HG02870 (cell line): Measurements from ENCODE around the gene STAT6.

ENCODE experiments used
- ATAC-seq: cut with Tn5 transposase; IDR thresholded peaks from one replicate; pipeline ENCODE4 v1.9.1; 2021; ENCODE audit warnings: mild to moderate bottlenecking, moderate library complexity; ENCODE audit not compliant: unreplicated experiment

The STAT6 gene

DNA sequence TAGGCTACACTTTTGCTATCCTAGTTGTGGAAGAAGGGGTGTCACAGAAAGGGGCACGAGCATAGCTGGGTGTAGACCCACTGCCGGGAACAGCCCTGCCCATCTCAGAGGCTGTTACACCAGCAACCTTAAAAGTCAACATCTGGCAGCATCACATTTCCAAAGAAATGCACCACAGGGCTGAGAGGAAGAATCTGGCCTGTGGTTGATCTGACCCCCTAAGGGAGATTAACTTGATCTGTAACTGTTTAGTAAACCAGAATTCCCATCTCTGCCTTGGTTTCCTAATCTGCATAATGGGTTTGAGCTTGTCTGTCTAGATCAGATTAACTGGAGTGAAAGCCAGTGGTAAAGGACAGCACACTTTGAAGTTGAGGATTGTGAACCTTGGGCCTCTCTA, 34.9 kb upstream of the STAT6 start:
- ATAC-seq: no peak

DNA sequence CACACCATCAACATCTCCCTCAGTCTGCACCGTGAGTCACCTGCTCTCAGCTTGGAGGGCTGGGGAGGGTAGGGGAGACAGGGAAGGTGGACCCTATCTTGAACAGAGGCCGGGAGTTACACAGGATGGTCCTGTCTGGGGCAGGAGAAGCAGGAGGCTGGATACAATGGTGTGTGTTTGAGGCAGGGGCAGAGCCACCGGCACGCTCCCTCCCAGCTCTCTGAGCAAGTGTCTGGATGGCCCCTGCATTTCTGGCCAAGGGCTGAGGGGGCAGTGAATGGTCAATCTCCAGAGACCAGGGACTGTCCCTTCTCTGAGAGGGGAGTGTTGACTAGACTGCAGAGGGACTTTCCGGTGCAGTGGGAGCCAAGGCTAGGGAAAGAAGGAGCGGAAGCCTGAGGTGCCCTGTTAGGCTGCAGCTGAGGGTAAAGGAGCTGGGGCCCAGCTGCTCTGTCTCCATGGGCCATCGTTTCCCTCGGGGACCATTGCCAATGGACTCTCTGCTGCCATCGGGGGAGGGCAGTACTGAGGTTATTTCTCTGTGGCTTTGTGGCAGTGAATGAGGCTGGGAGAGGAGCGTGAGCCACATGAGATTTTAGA, 34.4 kb upstream of the STAT6 start:
- ATAC-seq: no peak

DNA sequence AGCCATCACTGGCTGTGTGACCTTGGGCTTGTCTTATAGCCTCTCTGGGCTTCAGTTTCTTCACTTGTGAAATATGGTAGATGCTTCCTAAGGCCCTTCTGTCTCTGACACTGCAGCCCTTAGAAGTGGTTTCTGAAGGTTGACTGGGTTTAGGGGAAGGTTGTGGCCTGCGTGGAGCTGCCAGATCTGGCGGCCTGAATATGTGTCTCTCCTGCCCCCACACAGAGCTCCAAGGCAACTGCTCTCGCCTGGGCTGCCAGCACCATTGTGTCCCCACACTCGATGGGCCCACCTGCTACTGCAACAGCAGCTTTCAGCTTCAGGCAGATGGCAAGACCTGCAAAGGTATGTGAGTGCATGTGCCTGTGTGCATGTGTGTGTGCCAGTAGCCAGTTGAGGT, 32.3 kb upstream of the STAT6 start:
- no peak for ATAC-seq

DNA sequence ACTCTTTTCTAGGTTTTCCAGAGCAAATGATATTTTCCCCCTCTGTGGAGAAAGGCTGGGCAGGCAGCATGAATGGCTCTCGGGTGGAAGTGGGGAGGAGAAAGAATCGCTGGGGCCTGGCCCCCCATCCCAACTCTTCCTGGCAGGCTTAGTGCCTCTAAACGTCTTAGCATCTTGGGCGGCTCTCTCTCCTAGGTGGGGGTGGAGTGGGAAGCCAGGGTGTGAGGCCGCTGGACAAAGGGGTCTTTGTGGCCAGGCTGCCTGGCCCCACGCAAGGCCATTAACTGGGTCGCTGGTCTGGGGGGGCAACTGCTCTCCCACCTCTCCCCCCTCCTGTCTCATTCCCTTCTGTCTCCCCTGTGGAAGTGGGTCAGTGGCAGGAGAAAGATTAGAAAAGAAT, 31.6 kb upstream of the STAT6 start:
- no peak for ATAC-seq

DNA sequence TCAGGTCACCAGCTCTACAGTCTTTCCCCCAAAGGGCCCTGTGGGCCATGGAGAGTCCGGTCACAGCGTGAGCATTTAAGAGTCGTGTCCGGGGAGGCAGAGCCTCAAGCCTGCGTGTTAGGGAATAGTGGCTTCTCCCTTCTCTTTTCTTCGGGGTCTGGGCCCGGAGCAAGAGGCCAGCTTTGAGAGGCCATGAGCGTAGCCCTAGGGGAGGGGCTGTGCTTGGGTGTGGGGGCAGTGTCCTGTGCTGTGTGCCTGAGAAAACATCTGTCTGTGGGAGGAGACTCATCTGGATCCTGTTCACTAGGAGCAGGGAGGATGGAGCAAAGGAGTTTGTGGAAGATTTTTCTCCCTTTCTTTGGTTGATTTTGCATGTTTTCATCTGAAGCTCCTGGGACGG, 31.0 kb upstream of the STAT6 start:
- no peak for ATAC-seq

DNA sequence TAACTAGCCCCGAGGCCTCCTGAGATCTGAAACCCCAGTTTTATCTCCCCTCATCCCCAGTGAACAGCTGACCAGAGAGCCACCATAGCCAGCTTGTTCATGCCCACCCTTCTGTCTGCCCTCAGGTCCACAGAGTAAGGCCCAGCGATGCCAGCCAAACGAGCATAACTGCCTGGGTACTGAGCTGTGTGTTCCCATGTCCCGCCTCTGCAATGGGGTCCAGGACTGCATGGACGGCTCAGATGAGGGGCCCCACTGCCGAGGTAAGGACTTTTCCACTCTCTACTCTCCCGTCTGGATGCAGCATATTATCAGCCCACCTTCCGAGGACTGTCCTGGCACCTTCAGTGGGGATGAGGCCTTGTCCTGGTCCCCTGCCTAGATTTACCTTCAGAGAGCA, 30.1 kb upstream of the STAT6 start:
- no peak for ATAC-seq

DNA sequence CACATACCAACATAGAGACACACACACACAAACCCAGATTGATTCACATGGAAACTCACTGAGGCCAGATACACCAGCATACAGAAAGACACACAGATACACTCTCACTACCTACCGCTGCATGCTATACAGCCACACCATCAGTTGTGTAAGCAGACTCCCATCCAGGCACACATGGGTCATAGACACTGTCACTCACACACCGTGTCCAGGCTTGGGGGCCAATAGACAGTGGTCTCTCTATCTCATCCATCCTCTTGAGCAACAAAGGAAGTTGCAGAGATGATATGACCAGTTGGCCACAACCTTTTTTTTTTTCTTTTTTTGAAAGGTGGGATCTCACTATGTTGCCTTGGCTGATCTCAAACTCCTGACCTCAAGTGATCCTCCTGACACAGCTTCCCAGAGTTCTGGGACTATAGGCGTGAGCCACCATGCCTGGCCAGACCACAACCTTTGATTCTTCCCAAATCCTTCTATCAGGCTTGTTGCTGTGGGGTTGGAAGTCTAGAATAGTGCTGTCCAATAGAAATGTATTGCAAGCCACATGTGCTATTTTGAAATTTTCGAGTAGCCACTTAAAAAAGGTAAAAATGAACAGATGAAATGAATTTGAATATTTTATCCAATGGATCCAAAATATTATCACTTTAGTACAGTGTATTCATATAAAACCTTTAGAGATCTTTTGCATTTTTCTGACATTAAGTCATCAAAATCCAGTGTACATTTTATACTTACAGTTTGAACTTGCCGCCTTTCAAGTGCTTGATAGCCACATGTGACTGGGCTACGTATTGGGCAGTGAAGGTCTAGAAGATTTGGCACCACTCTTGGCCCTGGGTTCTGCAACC, 28.9 kb upstream of the STAT6 start:
- ATAC-seq: no peak

DNA sequence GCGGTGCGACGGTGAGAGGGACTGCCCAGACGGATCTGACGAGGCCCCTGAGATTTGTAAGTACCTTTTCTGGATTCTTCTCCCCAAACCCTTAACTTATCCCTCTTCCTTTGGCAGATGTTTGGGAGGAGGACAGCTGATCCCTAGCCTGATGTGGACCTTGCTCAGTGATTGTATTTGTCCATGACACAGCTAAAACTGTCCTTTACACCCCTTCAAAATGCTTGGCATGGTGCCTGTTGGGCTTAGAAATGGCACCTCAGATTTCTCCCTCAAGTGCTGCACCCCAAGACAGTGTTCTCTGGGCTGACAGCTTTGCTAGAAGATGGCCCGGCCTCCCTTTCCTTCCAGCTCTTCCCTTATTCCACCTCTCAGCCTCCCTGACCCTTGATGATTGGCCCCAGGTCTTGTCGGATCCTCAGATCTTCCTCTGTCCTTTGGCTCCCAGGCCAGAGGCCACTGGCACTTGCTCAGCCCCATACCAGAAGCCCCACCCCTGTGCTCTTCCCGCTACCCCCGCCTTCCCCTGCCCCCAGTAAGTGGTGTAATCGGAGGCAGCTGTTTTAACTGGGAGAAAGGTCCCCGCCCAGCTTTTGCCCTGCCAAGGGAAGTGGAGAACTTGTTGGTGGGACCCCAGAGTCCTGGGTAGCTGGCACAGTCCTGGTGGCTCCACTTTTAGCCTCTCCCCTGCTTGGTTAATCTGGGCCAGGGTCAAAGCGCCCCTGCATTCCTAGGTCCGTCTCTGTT, 27.5 kb upstream of the STAT6 start:
- ATAC-seq: no peak

DNA sequence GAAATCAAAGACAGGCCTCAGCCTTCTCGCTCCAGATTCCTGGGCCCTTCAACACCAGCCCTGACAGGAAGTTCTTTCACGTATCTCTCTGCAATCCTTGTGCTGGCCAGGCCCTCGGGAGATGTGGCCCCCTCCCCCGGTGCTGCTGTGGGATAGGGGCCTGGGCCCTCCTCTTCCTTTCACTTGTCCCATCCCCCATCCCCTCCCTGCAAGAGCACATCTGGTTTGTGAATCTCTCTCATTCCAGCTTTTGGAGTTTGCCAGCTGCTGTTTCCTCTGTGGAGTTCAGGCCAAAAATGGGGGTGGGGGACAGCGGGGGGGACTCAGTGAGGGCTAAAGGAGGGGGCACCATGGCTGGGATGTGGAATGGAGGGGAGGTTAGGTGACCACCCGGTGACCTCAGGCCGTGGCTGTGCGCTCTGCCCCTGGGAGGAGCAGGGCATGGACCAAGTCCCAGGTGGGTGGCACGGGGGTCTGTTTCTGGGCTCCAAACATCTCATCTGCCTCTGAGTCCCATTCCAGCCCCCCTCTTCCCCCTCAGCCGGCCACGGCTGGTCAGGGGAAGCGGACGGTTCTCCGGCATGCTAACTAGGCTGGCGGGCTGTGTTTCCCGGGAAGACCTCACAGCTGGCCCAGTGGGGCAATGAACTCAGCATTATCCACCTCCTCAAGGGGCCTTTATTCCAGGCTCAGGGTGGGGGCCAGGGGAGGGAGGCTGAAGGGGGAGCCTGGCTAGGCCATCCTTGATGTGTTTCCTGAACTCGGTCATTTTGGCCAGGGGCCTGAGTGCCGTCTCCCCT, 24.6 kb upstream of the STAT6 start:
- ATAC-seq: no peak

DNA sequence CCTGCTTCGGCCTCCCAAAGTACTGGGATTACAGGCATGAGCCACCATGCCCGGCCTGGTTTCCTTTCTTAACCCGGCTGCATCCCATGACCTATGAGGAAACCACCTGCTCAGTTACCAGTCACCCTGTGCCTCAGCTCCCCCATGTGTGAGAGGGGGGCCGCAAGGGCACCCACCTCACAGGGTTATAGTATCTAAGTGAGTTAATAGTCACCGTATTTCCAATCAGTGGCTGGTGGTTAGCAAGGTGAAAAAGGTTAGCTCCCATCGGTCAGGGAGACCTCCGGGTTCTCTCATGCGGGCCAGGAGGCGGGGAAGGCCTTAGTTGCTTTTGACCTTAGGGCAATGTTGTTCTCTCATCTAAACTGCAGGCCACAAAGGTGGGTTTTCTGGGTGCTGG, 23.8 kb upstream of the STAT6 start:
- no peak for ATAC-seq

DNA sequence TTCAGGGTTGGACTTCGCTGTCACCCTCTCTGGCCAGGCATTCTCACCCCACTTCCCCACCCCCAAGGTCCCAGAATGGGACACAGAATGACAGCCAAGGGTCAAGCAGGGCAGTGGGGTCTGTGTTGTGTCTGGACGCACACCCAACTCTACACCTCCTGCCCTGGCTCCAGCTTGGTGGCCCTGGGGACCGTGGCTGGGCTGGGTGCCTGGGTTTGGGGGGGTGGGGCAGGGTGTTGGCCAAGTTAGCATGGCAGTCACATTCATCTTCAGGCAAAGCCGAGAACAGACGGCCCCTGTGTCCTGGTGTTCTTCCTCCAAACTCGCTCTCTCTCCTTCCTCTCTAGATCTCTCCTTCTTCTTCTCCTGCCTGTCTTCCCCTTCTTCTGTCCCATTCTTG, 22.8 kb upstream of the STAT6 start:
- no peak for ATAC-seq

DNA sequence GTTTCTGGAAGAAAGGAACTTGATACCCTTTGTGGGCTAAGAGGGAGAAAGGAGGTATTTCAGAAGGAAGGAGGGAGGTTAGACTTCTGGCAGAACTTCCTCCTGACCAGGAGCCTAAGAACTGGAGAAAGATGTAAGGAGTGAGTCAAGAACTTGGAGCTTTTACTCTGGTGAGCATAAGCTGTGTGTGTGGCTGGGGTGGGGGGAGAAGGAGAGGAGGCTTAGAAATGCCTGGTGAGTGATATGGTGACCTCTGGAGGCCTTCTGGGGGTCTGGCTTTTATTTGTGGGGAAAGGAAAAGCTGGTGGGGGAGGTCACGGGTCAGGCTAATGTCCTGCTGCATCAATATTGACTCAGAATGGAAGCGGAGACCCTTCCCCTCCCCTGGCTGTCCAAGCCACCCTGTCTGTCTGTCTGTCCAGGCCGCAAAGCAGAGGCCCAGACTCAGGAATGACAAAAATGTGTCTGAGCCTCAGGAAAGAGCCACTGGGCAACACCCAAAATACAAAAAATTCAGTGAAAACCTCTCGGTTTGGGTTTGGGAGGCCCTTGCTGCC, 21.9 kb upstream of the STAT6 start:
- no peak for ATAC-seq

DNA sequence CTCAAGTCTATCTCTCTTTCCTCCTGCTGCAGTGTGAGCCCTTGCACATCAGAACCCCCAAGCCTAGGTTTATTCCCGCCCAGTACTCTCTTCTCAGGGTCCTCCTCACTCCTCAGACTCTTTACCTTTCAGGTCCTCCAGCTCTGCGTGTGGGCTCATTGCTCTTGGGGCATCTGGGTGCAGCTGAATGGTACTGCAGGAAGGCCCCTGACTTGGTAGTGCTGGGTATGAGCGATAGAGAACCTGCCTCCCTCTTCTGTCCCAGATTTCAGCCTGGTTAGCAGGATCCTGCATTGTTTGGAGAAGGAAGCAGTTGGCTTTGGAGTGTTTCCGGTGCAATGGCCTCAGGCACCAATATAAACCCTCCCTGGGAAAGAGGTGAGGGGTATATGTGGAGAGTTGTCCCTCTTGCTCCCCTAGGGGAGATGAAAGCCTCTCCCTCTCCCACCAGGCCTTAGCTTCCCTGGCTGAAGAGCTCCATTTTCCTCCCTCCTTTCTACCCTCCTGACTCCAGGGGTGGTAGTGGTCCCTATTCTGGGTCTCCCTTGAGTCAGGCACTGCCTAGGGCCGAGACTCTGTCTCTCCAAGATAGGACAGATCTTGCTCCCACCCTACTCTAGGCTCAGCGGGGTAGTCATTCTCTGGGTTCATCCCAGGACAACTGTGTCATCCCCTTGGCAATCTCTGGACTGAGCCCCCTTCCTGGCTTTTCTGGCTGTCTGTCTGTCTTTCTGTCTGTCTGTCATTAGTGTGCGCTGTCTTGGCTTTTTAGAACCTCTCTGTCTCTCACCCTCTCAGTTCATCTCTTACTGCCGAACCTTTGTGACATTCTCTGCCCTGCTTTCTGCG, 21.0 kb upstream of the STAT6 start:
- ATAC-seq: no peak

DNA sequence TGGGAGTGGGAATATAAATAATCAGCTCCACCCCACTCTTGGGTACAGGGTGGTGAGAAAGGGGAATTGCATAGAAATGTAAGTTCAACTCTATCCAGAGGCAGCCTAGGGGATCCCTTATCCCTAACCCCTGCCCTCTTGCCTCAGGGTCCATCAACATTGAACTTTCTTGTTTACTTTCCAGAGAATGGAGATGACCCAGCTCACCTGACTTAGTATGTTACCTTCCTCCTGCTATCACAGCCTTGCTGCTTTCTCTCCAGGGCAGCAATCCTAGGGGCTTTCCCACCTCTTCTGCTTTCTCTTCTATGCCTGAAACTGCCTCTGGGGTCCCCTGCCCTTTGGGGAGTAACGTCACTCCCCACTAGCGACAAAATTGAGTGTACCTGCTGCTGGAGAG, 19.8 kb upstream of the STAT6 start:
- no peak for ATAC-seq

DNA sequence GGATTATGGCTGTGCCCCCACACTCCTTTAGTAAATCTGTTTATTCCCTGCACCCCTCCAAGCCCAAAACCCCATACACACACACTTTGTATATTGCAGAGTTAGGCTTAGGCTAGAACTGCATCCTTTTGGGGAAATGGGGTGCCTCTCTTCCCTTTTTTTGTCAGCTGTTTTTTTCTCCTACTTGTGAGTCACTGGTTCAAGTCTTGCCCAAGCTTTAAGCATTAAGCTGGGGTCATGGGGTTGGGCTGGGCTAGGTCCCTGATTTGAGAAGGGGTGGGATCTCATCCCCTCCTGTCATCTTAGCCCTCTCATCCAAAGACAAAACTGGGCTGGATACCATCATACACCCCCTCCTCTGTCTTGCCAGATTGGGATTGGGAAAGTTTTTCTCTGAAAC, 18.7 kb upstream of the STAT6 start:
- ATAC-seq: no peak

DNA sequence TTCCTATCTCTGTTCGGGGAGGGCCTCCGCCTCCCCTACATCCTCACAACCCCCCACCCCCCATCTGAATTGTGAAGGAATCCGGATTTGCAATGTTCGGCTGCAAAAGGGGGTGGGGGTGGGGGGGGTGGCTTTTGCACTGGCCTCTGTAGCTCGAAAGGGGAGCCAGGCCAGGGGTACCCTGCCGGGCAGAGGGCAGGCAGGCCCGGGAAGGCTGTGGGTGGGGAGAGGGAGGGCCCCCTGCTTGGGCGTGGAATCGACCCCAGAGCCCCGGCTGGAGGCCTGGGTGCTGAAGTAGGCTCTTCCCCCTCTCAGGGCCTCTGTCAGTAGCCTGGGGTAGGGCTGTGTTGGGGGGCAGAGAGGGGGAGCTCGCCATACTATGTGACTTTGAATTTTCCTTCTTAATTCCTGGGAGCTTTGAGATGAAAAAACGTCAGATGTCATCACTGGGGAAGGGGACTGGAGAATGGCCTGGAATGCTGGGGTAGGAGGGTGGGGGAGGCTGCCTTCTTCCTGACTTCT, 18.2 kb upstream of the STAT6 start:
- ATAC-seq: no peak

DNA sequence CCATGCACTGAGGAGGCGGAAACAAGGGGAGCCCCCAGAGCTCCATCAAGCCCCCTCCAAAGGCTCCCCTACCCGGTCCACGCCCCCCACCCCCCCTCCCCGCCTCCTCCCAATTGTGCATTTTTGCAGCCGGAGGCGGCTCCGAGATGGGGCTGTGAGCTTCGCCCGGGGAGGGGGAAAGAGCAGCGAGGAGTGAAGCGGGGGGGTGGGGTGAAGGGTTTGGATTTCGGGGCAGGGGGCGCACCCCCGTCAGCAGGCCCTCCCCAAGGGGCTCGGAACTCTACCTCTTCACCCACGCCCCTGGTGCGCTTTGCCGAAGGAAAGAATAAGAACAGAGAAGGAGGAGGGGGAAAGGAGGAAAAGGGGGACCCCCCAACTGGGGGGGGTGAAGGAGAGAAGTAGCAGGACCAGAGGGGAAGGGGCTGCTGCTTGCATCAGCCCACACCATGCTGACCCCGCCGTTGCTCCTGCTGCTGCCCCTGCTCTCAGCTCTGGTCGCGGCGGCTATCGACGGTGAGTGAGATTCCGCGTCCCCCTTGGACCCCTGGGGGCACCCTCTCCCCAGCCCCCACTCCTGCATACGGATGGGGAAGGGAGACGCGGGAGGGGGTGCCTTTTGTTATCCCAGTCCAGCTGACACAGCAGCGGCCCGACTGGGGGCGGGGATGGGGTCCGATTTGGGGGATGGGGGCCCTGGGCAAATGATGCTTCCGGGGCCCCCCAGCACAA, 17.5 kb upstream of the STAT6 start:
- ATAC-seq: no peak

DNA sequence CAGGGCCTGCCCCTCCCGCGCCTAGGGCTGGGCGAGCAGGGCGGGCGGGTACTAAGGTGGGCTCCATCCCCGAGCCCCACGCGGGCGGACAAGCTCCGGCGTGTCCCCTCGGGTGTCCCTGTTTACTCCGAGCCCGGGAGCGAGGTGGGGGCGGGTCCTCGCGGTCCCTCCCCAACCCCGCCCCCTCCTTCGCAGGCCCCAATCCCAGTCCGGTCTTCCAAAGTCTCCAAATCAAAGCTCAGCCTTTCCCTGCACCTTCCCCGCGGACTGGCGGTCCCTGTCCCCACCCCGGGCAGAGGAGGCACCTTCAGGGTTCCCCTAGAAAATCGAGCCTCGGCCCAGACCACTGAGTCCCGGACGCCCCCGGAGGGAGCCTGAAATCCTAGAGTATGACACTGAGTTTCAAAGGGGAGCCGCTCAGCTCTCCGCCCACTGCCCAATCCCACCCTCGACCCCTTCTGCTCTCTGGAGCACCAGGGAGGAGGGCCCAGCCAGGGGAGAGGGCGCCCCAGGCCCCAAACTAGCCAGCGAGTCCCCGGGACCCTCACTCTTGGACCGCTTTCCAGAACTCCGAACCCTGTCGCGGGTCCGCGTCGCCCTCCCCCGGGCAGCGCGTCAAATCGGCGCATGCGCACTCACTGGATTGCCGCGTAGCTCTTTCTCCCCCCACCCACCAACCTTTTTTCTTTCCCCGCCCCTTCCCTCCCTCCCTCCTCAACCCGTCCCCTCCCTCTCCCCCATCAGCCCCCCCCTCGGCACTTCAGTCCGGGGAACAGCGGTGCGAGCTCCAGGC, 16.8 kb upstream of the STAT6 start, which contains the start of gene LRP1:
Gene LRP1 (plus strand): TSS at position 758 of the 793 bp plus-strand sequence. CDS start 482 bp downstream, outside the sequence.
- ATAC-seq: no peak
